ENCODE measurements around the gene ARID3B. TPM values are rescaled to one million over a fixed set of nuclear protein-coding genes. Genes with fewer than 3 reads are reported as not detected.
A peak's percentile ranks its signal among the peaks of the same experiment; 100 is the strongest.

Gene ARID3B
- total and polyA plus RNA-seq, 2 of the 13 experiments (the other 11 are each of a cell fraction or from before 2014, with no cell fraction given): 5.3 to 12.8 TPM

DNA sequence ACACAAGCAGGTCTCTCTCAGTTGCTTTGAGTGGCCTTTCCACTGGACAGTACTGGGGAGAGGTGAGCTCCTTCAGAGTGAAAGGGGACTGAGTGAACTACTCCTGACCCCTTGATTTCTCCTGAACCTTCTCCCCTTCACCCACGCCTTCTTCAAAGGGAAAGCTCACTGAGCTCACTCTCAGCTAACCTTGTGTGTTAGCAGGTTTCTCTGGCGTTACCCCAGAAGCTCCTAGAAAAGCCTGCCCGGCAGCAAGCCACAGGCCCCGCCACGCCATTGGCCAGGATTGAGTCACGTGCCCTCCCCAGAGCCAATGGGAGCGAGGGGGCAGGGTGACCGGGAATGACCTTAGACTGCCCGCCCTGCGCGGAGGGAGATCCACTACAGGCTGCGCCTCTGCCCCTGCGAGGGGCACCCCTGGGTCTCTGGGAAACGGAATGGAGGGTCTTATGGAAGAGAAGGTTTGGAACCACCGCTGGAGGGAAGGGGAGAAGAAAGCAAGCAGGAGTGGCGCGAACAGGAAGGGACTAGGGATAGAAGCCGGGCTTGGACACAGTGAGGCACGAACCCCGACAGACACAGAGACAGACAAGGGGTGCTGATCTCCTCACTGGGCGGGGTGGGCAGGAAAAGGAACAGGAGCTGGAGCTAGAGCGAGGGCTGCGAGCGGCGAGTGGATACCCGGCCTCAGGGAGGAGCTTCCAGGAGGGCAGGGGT, 57.3 kb downstream of the ARID3B start (continued):
- TF ChIP-seq NR3C1 (CRISPR knock-in tag; IDR thresholded peaks at IDR 0.05) (no peak), ZMYM4 (CRISPR knock-in tag; IDR thresholded peaks at IDR 0.05) (peak; percentile 91), ZNF326 (CRISPR knock-in tag; IDR thresholded peaks at IDR 0.05; ENCODE audit: borderline replicate concordance) (no peak), XRCC5 (optimal IDR thresholded peaks at IDR 0.05; ENCODE audit: low read length) (no peak), PCBP2 (optimal IDR thresholded peaks at IDR 0.05; ENCODE audit: low read depth, low read length, poor library complexity, severe bottlenecking) (no peak), ZNF343 (CRISPR knock-in tag; IDR thresholded peaks at IDR 0.05) (no peak; the same call in 1 of the 2 replicates), POLR2G (IDR thresholded peaks at IDR 0.05; ENCODE audit: low read depth, low read length) (peak; percentile 98), ZFP82 (CRISPR knock-in tag; IDR thresholded peaks at IDR 0.05; ENCODE audit: borderline replicate concordance) (no peak), ZNF567 (CRISPR knock-in tag; IDR thresholded peaks at IDR 0.05; ENCODE audit: borderline replicate concordance) (no peak), NFKBIZ (CRISPR knock-in tag; IDR thresholded peaks at IDR 0.05) (0 out of 2 replicates have a peak, but pooled peaks have one; percentile 63), REL (CRISPR knock-in tag; conservative IDR thresholded peaks at IDR 0.05) (no peak), HOXA9 (CRISPR knock-in tag; IDR thresholded peaks at IDR 0.05; ENCODE audit: borderline replicate concordance) (no peak), JUND (CRISPR knock-in tag; IDR thresholded peaks at IDR 0.05) (no peak), TEAD2 (CRISPR knock-in tag; IDR thresholded peaks at IDR 0.05) (no peak), MAFK (conservative IDR thresholded peaks at IDR 0.05 in 1 of 2, IDR thresholded peaks at IDR 0.05 in 1 of 2; ENCODE audit: low read length in 2 of 2) (no peak), MYC (CRISPR knock-in tag; IDR thresholded peaks at IDR 0.05; ENCODE audit: borderline replicate concordance) (peak; percentile 52; the same call in 1 of the 2 replicates), ZNF891 (CRISPR knock-in tag; IDR thresholded peaks at IDR 0.05) (peak; percentile 74; the same call in 1 of the 2 replicates), NFRKB (IDR thresholded peaks at IDR 0.05) (no peak), ZSCAN29 (CRISPR knock-in tag; conservative IDR thresholded peaks at IDR 0.05) (no peak), SSRP1 (CRISPR knock-in tag; IDR thresholded peaks at IDR 0.05) (no peak), ZNF720 (CRISPR knock-in tag; IDR thresholded peaks at IDR 0.05) (no peak)
- TF ChIP-seq, protein P1, sequence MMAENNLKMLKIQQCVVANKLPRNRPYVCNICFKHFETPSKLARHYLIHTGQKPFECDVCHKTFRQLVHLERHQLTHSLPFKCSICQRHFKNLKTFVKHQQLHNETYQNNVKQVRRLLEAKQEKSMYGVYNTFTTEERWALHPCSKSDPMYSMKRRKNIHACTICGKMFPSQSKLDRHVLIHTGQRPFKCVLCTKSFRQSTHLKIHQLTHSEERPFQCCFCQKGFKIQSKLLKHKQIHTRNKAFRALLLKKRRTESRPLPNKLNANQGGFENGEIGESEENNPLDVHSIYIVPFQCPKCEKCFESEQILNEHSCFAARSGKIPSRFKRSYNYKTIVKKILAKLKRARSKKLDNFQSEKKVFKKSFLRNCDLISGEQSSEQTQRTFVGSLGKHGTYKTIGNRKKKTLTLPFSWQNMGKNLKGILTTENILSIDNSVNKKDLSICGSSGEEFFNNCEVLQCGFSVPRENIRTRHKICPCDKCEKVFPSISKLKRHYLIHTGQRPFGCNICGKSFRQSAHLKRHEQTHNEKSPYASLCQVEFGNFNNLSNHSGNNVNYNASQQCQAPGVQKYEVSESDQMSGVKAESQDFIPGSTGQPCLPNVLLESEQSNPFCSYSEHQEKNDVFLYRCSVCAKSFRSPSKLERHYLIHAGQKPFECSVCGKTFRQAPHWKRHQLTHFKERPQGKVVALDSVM (CRISPR knock-in tag; IDR thresholded peaks at IDR 0.05): no peak
- TF ChIP-seq, protein P2, sequence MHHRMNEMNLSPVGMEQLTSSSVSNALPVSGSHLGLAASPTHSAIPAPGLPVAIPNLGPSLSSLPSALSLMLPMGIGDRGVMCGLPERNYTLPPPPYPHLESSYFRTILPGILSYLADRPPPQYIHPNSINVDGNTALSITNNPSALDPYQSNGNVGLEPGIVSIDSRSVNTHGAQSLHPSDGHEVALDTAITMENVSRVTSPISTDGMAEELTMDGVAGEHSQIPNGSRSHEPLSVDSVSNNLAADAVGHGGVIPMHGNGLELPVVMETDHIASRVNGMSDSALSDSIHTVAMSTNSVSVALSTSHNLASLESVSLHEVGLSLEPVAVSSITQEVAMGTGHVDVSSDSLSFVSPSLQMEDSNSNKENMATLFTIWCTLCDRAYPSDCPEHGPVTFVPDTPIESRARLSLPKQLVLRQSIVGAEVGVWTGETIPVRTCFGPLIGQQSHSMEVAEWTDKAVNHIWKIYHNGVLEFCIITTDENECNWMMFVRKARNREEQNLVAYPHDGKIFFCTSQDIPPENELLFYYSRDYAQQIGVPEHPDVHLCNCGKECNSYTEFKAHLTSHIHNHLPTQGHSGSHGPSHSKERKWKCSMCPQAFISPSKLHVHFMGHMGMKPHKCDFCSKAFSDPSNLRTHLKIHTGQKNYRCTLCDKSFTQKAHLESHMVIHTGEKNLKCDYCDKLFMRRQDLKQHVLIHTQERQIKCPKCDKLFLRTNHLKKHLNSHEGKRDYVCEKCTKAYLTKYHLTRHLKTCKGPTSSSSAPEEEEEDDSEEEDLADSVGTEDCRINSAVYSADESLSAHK (CRISPR knock-in tag; IDR thresholded peaks at IDR 0.05; ENCODE audit: borderline replicate concordance): no peak
- TF ChIP-seq, protein P3, sequence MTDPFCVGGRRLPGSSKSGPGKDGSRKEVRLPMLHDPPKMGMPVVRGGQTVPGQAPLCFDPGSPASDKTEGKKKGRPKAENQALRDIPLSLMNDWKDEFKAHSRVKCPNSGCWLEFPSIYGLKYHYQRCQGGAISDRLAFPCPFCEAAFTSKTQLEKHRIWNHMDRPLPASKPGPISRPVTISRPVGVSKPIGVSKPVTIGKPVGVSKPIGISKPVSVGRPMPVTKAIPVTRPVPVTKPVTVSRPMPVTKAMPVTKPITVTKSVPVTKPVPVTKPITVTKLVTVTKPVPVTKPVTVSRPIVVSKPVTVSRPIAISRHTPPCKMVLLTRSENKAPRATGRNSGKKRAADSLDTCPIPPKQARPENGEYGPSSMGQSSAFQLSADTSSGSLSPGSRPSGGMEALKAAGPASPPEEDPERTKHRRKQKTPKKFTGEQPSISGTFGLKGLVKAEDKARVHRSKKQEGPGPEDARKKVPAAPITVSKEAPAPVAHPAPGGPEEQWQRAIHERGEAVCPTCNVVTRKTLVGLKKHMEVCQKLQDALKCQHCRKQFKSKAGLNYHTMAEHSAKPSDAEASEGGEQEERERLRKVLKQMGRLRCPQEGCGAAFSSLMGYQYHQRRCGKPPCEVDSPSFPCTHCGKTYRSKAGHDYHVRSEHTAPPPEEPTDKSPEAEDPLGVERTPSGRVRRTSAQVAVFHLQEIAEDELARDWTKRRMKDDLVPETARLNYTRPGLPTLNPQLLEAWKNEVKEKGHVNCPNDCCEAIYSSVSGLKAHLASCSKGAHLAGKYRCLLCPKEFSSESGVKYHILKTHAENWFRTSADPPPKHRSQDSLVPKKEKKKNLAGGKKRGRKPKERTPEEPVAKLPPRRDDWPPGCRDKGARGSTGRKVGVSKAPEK (CRISPR knock-in tag; IDR thresholded peaks at IDR 0.05; ENCODE audit: borderline replicate concordance): no peak; the same call in 1 of the 2 replicates

Data from HepG2 (cell line).